NCI-H524 (cell line): Measurements from ENCODE around the gene USP32.
A peak's percentile ranks its signal among the peaks of the same experiment; 100 is the strongest.
"Not testable (repeated sequence)": the region's sequence is repeated elsewhere in the genome, so short reads cannot be mapped to it uniquely, and the experiment has no call there.

Source experiments
- DNase-seq, 2 experiments: peaks; one replicate each; lab custom pipeline; 2025; lab: John Stamatoyannopoulos, UW

Gene USP32

GRCh38 chr17:60392042-60392844 is at the start of gene USP32:
TSS of gene USP32 (minus strand) at chr17:60392133. CDS start at chr17:60391939, 194 bp downstream.
- peak; percentile 98 for DNase-seq

- DNase-seq: no peak
Observed at GRCh38 chr17:60439501-60439900, 47.6 kb upstream of the USP32 start.

GRCh38 chr17:60436676-60437075 is 44.7 kb upstream of the USP32 start:
- no peak for DNase-seq

- peak; percentile 80 to 85 for DNase-seq
Observed at GRCh38 chr17:60435244-60436167, 43.6 kb upstream of the USP32 start.

- not testable (repeated sequence) for DNase-seq
Observed at GRCh38 chr17:60433021-60433997, 41.4 kb upstream of the USP32 start.

GRCh38 chr17:60430561-60430960 is 38.6 kb upstream of the USP32 start:
- not testable (repeated sequence) for DNase-seq

- DNase-seq: not testable (repeated sequence)
Observed at GRCh38 chr17:60428491-60428890, 36.6 kb upstream of the USP32 start.

GRCh38 chr17:60426596-60426995 is 34.7 kb upstream of the USP32 start:
- DNase-seq: no peak

GRCh38 chr17:60425626-60426025 is 33.7 kb upstream of the USP32 start:
- DNase-seq: no peak

- DNase-seq: no peak
Observed at GRCh38 chr17:60423865-60424264, 31.9 kb upstream of the USP32 start.

- DNase-seq: peak; percentile 6 to 49
Observed at GRCh38 chr17:60422162-60422665, 30.3 kb upstream of the USP32 start, which contains the start of gene CHCT1. TSS of gene CHCT1 (plus strand) at chr17:60422489. CDS start at chr17:60422593, 104 bp downstream.

GRCh38 chr17:60421273-60422161 is 29.6 kb upstream of the USP32 start:
- peak; percentile 48 to 68 for DNase-seq

- DNase-seq: not testable (repeated sequence)
Observed at GRCh38 chr17:60419875-60420274, 27.9 kb upstream of the USP32 start.

- DNase-seq: not testable (repeated sequence)
Observed at GRCh38 chr17:60419003-60419402, 27.1 kb upstream of the USP32 start.

- DNase-seq: no peak
Observed at GRCh38 chr17:60416368-60416925, 24.5 kb upstream of the USP32 start.

- no peak for DNase-seq
Observed at GRCh38 chr17:60415146-60415545, 23.2 kb upstream of the USP32 start.

GRCh38 chr17:60412701-60413100 is 20.8 kb upstream of the USP32 start:
- DNase-seq: no peak

GRCh38 chr17:60410001-60410400 is 18.1 kb upstream of the USP32 start:
- no peak for DNase-seq

- no peak for DNase-seq
Observed at GRCh38 chr17:60406887-60407286, 15.0 kb upstream of the USP32 start.

- DNase-seq: no peak
Observed at GRCh38 chr17:60403962-60404361, 12.0 kb upstream of the USP32 start.
